CD14-positive monocyte (primary cell): Measurements from ENCODE around the gene RNASE4. TPM values are rescaled to one million over a fixed set of nuclear protein-coding genes. Genes with fewer than 3 reads are reported as not detected.

Experiments used
- DNase-seq, 3 donors: peaks; one replicate each; pipeline ENCODE4 v3.0.0-alpha.2; 2011 to 2022
- H2AFZ ChIP-seq: 2 replicates; pipeline ENCODE4 v1.6.0; 2012; ENCODE audit warnings: mild to moderate bottlenecking, low read depth, low read length, inconsistent platforms; ENCODE audit not compliant: insufficient read depth, poor library complexity, severe bottlenecking
- H3K27ac ChIP-seq, 2 donors: 1 replicate in 1 of 2; 2 replicates in 1 of 2; pipeline ENCODE4 v1.5.1; 2012 to 2013; ENCODE audit warnings: low read length in 2 of 2, control low read depth in 1 of 2, inconsistent platforms in 1 of 2, low read depth in 1 of 2, mild to moderate bottlenecking in 1 of 2
- H3K27me3 ChIP-seq, 2 donors: one replicate each; pipeline versions ENCODE4 v1.6.0 to v1.6.1; 2011 to 2013; ENCODE audit warnings: low read length in 2 of 2; ENCODE audit not compliant: control insufficient read depth in 2 of 2, insufficient read depth in 2 of 2
- H3K36me3 ChIP-seq, 2 donors: replicated peaks in 1 of 2; 1 replicate in 1 of 2; 2 replicates in 1 of 2; pipeline versions ENCODE4 v1.5.1 to v1.6.1; 2012 to 2013; ENCODE audit warnings: low read length in 2 of 2, control low read depth in 1 of 2, inconsistent platforms in 1 of 2, mild to moderate bottlenecking in 1 of 2; ENCODE audit not compliant: insufficient read depth in 2 of 2, control insufficient read depth in 1 of 2
- H3K4me1 ChIP-seq, 2 donors: 1 replicate in 1 of 2; 2 replicates in 1 of 2; pipeline versions ENCODE4 v1.5.1 to v1.6.1; 2012 to 2013; ENCODE audit warnings: low read length in 2 of 2, control low read depth in 1 of 2, inconsistent platforms in 1 of 2, mild to moderate bottlenecking in 1 of 2, moderate library complexity in 1 of 2; ENCODE audit not compliant: insufficient read depth in 2 of 2, control insufficient read depth in 1 of 2
- H3K4me2 ChIP-seq: replicated peaks from 2 replicates; pipeline ENCODE3; 2012; ENCODE audit warnings: low read length, moderate library complexity, mild to moderate bottlenecking; ENCODE audit not compliant: poor library complexity, severe bottlenecking; ENCODE audit errors: extremely low read depth
- H3K4me3 ChIP-seq, 3 experiments: fragments of 200-600 bp in 1 of 3; sonication (generic) in 1 of 3; replicated peaks in 1 of 3; 1 replicate in 2 of 3; 2 replicates in 1 of 3; pipeline ENCODE4 v1.5.1; 2011 to 2013; ENCODE audit warnings: low read length in 3 of 3, mild to moderate bottlenecking in 3 of 3, control low read depth in 2 of 3, low read depth in 2 of 3, inconsistent platforms in 1 of 3, moderate library complexity in 1 of 3
- H3K79me2 ChIP-seq: 2 replicates; pipeline ENCODE4 v1.6.0; 2012; ENCODE audit warnings: mild to moderate bottlenecking, control low read depth, inconsistent platforms, low read length, moderate library complexity; ENCODE audit not compliant: insufficient read depth
- H3K9ac ChIP-seq: 2 replicates; pipeline ENCODE4 v1.6.0; 2017; ENCODE audit warnings: low read length, mild to moderate bottlenecking; ENCODE audit not compliant: insufficient read depth, poor library complexity, severe bottlenecking
- H3K9me3 ChIP-seq, 2 donors: replicated peaks in 1 of 2; 1 replicate in 1 of 2; 2 replicates in 1 of 2; pipeline versions ENCODE4 v1.5.1 to v1.6.1; 2012 to 2013; ENCODE audit warnings: low read length in 2 of 2, control low read depth in 1 of 2; ENCODE audit not compliant: control insufficient read depth in 1 of 2, insufficient read depth in 1 of 2
- H4K20me1 ChIP-seq: 2 replicates; pipeline ENCODE4 v1.6.0; 2012; ENCODE audit warnings: mild to moderate bottlenecking, low read length, control low read depth, moderate library complexity; ENCODE audit not compliant: insufficient read depth
- H3K27ac Mint-ChIP-seq, 7 donors: one replicate each; pipeline ENCODE4 v1.8.0; 2020; ENCODE audit warnings: mild to moderate bottlenecking in 7 of 7, mixed read lengths in 7 of 7, moderate library complexity in 6 of 7, inconsistent platforms in 2 of 7
- H3K27me3 Mint-ChIP-seq, 3 donors: one replicate each; pipeline ENCODE4 v1.8.0; 2021 to 2022; ENCODE audit warnings: low read depth in 3 of 3, mild to moderate bottlenecking in 3 of 3, mixed read lengths in 3 of 3, moderate library complexity in 3 of 3, inconsistent platforms in 1 of 3
- H3K36me3 Mint-ChIP-seq, 2 donors: one replicate each; pipeline ENCODE4 v1.8.0; 2020; ENCODE audit warnings: mixed read lengths in 2 of 2, inconsistent platforms in 1 of 2, mild to moderate bottlenecking in 1 of 2
- H3K4me1 Mint-ChIP-seq: one replicate; pipeline ENCODE4 v1.8.0; 2020; ENCODE audit warnings: mild to moderate bottlenecking, mixed read lengths
- H3K4me3 Mint-ChIP-seq, 2 donors: one replicate each; pipeline ENCODE4 v1.8.0; 2020; ENCODE audit warnings: mild to moderate bottlenecking in 2 of 2, mixed read lengths in 2 of 2, moderate library complexity in 1 of 2
- H3K9me3 Mint-ChIP-seq, 7 donors: one replicate each; pipeline ENCODE4 v1.8.0; 2020 to 2022; ENCODE audit warnings: mixed read lengths in 7 of 7, mild to moderate bottlenecking in 6 of 7, moderate library complexity in 6 of 7, inconsistent platforms in 2 of 7
- WGBS: methylation state at CpG from one replicate; pipeline ENCODE4 v1.1.5; 2013; ENCODE audit warnings: missing lambda C conversion rate; ENCODE audit not compliant: insufficient coverage; 5-methylcytosine and 5-hydroxymethylcytosine counted together
- intact Hi-C, 2 donors: fragments of 100-400 bp; cut with micrococcal nuclease; formaldehyde crosslinking; loops; one replicate each; pipeline versions ENCODE4 v1.15.0 to v1.15.1; 2023
- polyA plus RNA-seq, 3 donors: library from polyadenylated mRNA; depleted of rRNA in 1 of 3; unstranded in 2 of 3; stranded (reverse) in 1 of 3; fragments of 300-500 nt in 2 of 3; fragments of >200 nt in 1 of 3; fragmentation: Illumina TruSeq in 2 of 3; gene quantifications; 1 replicate in 2 of 3; 2 replicates in 1 of 3; pipeline ENCODE4 v1.2.3, GENCODE V29; 2012 to 2021
- TF ChIP-seq, protein P1 (sequence below): fragments of 200-600 bp; IDR thresholded peaks from one replicate; pipeline ENCODE4 v1.8.0; 2022; ENCODE audit warnings: antibody characterized with exemption, mild to moderate bottlenecking

Gene RNASE4
- polyA plus RNA-seq, 3 donors = 18.5 to 85.8 (median 49.1) TPM

DNA sequence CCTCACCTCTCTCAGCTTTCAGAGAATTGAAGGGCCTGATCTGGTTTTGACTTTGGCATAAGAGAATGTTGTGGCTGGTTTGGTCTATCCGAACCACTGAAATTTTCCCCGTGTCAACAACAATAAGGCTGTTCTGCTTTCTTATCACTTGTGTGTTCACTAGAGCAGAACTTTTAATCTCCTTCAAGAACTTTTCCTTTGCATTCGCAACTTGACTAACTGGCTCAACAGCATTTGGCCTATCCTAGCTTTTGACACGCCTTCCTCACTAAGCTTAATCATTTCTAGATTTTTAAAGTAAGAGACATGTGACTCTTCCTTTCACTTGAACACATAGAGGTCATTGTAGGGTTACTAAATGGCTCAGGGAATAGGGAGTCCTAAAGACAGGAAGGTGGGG, 35.4 kb downstream of the RNASE4 start:
- H3K27ac ChIP-seq = no peak overlapping the region
- intact Hi-C loops = loop anchor here in 1 of 2 donors (5.0 kb wide), 1 partner anchor 73 kb away; no protein-coding TSS in a partner anchor
- H2AFZ ChIP-seq = no peak overlapping the region
- Mint-ChIP-seq H3K9me3 (peaks cover 0 to 5% (median 3%) of the 10 kb centered on the region in 7 donors), H3K27ac (peak overlapping the region in 1 of 7 donors; percentile 9), H3K27me3 (peaks cover 25 to 30% (median 28%) of the 10 kb centered on the region in 3 donors), H3K4me3 (no peak overlapping the region), H3K36me3 (peaks cover 6 to 9% of the 10 kb centered on the region in 2 donors), H3K4me1 (peaks cover 29% of the 10 kb centered on the region)
- H3K4me2 ChIP-seq = no peak overlapping the region
- TF ChIP-seq, protein P1, sequence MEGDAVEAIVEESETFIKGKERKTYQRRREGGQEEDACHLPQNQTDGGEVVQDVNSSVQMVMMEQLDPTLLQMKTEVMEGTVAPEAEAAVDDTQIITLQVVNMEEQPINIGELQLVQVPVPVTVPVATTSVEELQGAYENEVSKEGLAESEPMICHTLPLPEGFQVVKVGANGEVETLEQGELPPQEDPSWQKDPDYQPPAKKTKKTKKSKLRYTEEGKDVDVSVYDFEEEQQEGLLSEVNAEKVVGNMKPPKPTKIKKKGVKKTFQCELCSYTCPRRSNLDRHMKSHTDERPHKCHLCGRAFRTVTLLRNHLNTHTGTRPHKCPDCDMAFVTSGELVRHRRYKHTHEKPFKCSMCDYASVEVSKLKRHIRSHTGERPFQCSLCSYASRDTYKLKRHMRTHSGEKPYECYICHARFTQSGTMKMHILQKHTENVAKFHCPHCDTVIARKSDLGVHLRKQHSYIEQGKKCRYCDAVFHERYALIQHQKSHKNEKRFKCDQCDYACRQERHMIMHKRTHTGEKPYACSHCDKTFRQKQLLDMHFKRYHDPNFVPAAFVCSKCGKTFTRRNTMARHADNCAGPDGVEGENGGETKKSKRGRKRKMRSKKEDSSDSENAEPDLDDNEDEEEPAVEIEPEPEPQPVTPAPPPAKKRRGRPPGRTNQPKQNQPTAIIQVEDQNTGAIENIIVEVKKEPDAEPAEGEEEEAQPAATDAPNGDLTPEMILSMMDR = no peak
- no peak overlapping the region for H3K4me3 ChIP-seq
- 92% methylated on average over 2 of the region's 4 CpGs for WGBS
- no peaks in the 10 kb centered on the region for H3K9me3 ChIP-seq
- no peaks in the 10 kb centered on the region for H3K79me2 ChIP-seq
- peaks cover 6 to 7% of the 10 kb centered on the region in 2 donors for H3K27me3 ChIP-seq
- H3K4me1 ChIP-seq = peaks cover 23 to 35% of the 10 kb centered on the region in 2 donors
- H4K20me1 ChIP-seq = no peaks in the 10 kb centered on the region
- no peak for DNase-seq
- no peak overlapping the region for H3K9ac ChIP-seq
- H3K36me3 ChIP-seq = no peaks in the 10 kb centered on the region

DNA sequence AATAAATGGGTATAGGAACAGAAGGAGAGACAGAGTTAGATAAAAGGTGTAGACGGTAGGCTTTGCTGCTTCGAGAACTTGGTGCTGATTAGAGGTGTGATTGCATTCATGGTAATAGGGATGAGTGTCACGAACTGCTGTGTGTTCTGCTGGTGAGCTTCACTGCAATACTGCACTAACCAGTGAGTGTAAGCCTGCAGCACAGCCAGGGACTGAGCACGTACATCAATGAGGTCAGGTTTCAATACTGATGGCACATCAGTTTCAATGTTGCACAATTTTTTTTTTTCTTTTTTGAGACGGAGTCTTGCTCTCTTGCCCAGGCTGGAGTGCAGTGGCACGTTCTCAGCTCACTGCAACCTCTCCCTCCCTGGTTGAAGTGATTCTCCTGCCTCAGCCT, 36.4 kb downstream of the RNASE4 start:
- H3K4me2 ChIP-seq = no peak overlapping the region
- 83% methylated on average over 6 of the region's 6 CpGs for WGBS
- H3K36me3 Mint-ChIP-seq = peaks cover 6 to 14% of the 10 kb centered on the region in 2 donors
- H3K4me3 Mint-ChIP-seq = no peak overlapping the region
- no peak for DNase-seq
- H4K20me1 ChIP-seq = no peaks in the 10 kb centered on the region
- TF ChIP-seq, protein P1 = no peak
- no peak overlapping the region for H3K27ac ChIP-seq
- H3K4me3 ChIP-seq = no peak overlapping the region
- intact Hi-C loops = no loop called here
- no peaks in the 10 kb centered on the region for H3K9me3 ChIP-seq
- H3K27me3 Mint-ChIP-seq = peaks cover 25 to 30% (median 26%) of the 10 kb centered on the region in 3 donors
- no peaks in the 10 kb centered on the region for H3K36me3 ChIP-seq
- H2AFZ ChIP-seq = no peak overlapping the region
- peaks cover 27% of the 10 kb centered on the region for H3K4me1 Mint-ChIP-seq
- H3K4me1 ChIP-seq = peaks cover 18 to 30% of the 10 kb centered on the region in 2 donors
- no peak overlapping the region for H3K9ac ChIP-seq
- H3K9me3 Mint-ChIP-seq = peaks cover 0 to 8% (median 1%) of the 10 kb centered on the region in 7 donors
- peaks cover 6 to 11% of the 10 kb centered on the region in 2 donors for H3K27me3 ChIP-seq
- H3K79me2 ChIP-seq = no peaks in the 10 kb centered on the region
- H3K27ac Mint-ChIP-seq = no peak overlapping the region
